Stimulated activated CD4-positive, alpha-beta T cell treated with anti-CD3 and anti-CD28 coated beads, Interleukin-12 subunit alpha, Interleukin-12 subunit beta, amount 100 ng/mL, for 24 hours (primary cell): Measurements from ENCODE around the gene MKI67.

Experiments
- DNase-seq, 2 experiments: peaks; one replicate each; pipeline ENCODE4 v3.0.0-alpha.2; 2020; ENCODE audit warnings: low read depth in 2 of 2

The MKI67 gene

GRCh38 chr10:128083191-128083895 lies 42.9 kb downstream of the MKI67 start:
- no peak for DNase-seq

GRCh38 chr10:128081720-128082119 lies 44.5 kb downstream of the MKI67 start:
- DNase-seq = no peak

GRCh38 chr10:128081222-128081621 lies 45.0 kb downstream of the MKI67 start:
- DNase-seq = no peak

DNA sequence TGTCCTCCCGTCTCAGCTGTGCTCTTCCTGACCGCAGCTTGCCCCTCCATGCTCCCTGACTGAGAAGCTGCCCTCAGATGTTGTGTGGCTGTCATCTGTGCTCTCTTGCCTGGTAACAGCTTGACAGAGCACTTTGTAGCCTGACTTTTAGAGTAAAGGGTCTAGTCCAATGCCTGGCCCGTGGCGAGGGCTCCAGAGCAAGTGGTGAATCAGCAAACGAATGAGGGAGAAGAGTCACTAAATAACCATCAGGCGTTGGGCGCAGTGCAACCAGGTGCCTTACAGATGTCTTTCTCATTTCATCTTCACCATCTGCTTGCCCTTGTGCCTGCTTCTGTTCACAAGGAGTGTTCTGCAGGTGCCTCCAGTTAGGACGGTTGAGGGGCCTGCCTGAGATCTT lies 45.6 kb downstream of the MKI67 start:
- no peak for DNase-seq

DNA sequence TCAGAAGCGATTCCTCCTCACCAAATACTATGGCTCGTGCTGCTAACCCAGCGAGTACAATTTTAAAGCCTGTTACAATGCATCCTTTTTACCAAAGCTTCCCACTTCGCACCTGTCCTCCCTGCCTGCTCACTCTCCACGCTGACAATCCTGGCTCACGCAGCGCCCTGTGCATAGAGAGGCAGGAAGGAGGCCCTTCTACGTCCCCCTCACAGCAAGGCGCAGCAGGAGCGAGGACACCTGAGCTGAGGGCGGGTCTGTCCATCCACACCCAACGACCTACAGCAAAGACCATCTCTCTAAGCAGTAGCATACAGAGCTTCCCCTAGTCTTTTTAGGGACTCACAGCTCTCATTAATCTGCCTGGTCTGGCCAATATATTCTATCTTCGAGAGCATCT lies 46.0 kb downstream of the MKI67 start:
- no peak for DNase-seq

GRCh38 chr10:128078136-128078969 lies 47.9 kb downstream of the MKI67 start:
- peak in 1 of 2 experiments; percentile 38 for DNase-seq

DNA sequence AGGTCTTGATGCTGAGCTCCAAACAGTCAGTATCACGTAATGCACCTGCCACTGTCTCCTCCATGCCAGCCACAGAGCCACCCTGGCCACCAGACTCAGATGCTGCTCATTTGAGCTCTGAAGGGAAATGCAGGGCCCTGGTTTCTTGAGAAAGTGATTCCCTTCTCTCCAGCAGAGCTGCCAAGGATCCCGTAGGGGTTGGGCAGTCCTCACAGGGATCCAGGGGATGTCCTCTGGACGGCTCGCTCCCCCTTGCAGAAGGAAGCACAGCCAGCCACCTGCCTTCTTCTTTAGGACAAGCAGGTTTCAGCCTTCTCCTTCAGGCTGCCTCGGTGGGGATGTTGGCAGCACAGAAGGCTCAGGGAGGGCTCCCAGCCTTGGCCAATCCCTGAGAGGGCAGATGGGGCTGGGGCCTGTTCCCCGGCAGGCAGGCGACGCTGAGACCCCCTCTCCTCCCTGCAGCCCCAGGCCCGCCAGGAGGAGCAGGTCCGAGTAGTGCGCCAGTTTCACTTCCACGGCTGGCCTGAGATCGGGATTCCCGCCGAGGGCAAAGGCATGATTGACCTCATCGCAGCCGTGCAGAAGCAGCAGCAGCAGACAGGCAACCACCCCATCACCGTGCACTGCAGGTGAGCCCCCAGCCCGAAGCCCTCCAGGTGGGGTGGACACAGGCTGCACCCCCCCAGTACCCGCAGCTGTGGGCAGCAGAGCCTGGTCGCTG lies 48.9 kb downstream of the MKI67 start:
- DNase-seq = no peak

DNA sequence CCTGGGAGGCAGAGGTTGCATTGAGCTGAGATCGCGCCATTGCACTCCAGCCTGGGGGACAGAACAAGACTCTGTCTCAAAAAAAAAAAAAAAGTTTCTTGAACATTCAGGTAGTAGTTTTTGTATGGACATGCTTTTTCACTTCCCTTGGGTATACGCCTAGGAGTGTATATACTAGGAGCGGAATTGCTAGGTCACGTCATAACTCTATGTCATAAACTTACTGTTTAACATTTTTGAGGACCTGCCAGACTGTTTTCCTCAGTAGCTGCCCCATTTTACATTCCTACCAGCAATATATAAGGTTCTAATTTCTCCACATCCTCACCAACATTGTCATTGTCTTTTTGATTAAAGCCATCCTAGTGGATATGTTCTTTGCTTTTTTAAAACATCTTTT lies 51.6 kb downstream of the MKI67 start:
- no peak for DNase-seq

DNA sequence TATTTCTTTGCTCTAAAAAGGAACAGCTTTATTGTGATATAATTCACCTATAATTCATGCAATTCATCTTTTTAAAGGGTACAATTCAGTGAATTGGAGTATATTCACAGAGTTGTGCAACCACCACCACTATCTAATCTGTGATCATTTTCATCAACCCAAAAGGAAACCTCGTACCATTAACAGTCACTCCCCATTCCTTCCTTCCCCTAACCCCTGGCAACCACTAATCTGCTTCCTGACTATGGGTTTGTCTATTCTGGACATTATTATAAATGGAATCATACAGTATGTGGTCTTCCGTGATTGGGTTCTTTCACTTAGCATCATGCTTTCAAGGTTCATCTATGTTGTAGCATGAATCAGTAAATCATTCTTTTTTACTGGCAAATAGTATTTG lies 52.3 kb downstream of the MKI67 start:
- DNase-seq = no peak

DNA sequence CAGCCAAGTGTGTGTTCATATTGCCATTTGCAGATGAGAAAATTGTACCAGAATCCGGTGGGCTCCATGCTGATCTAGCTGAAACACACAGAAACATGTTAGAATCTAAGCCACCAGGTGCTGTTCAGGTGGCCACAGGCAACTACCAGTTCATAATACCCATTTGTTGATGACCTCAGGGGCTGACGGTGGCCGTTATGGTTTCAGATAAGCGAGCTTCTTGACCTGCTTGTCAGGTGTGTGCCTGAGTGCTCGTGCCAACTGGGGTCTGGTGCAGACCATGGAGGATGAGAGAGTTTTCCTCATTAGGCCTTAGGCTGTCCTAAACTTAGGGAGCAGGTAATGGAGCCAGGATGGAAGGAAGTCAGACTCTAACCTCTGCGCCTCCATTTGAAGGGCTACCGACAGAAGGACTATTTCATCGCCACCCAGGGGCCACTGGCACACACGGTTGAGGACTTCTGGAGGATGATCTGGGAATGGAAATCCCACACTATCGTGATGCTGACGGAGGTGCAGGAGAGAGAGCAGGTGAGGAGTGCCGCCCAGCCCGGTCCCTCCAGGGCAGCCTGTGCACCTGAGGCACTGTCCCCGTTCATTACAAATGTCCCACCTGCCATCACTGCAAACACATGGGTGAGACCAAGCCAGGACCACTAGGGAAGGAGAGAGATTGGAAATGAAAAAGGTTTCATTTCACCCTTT lies 53.1 kb downstream of the MKI67 start:
- no peak for DNase-seq

DNA sequence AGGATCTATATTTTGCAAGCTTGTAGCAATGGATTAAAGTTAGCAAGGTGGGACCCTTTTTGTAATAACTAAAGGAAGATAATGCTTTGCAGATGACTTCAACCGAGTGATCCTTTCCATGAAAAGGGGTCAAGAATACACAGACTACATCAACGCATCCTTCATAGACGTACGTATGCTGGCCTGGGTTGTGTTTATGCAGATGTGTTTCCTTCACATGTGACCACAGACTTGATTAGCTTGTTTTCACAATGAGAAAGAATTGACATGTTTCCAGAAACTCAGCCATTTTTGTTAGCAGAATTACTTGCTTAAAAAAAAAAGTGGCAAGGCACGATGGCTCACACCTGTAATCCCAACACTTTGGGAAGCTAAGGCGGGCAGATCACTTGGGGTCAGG lies 54.2 kb downstream of the MKI67 start:
- no peak for DNase-seq

DNA sequence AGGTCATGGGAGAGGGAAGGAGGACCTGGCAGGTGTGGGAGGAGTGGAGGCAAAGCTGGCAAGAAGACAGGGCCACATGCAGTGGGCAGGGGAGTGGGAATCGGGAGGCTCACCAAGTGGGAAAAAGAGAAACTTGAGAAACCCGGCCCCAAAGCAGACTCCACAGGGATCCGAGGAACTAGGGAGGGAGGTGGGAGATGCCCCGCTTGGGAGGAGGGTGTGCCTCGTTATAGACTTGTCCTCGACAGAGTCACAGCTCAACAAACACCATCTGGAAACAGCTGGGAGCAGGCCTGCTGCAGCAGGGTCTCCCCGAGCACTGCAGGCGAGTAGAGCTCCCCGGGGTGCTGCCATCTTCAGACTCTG lies 54.8 kb downstream of the MKI67 start:
- DNase-seq = no peak

DNA sequence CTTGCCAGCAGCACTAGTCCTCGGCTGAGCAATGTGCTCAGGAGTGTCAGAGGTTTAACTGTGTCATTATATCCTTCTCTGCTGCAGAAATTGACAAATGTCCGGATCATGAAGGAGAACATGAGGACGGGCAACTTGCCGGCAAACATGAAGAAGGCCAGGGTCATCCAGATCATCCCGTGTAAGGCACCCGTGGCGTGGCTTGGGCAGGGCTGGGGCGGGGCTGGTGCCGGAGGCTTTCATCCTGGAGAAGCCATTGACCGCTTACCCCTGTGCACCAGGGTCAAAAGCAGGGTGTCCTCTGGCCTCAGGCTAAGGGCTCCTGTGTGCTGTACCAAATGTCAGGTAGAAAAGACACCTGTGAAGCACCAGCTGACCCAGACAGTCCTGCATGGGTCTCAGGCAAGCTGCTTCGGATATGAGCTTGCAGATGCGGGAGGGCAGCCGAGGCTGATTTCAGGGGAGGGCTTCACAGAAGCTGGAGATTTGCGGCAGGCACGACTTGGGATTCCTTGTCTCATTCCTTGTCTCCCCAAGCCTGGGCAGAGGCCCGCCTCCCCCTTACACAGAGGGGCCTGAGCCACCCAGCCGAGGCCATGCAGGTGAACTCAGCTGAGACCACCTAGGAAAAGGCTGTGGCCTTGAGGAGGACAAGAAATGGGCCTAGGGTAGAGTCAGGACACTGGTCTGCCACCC lies 55.4 kb downstream of the MKI67 start:
- no peak for DNase-seq

- DNase-seq = no peak
Measured at GRCh38 chr10:128070161-128070560, 56.1 kb downstream of the MKI67 start.

GRCh38 chr10:128069351-128070051 lies 56.7 kb downstream of the MKI67 start:
- DNase-seq = peak; percentile 52 to 71

DNA sequence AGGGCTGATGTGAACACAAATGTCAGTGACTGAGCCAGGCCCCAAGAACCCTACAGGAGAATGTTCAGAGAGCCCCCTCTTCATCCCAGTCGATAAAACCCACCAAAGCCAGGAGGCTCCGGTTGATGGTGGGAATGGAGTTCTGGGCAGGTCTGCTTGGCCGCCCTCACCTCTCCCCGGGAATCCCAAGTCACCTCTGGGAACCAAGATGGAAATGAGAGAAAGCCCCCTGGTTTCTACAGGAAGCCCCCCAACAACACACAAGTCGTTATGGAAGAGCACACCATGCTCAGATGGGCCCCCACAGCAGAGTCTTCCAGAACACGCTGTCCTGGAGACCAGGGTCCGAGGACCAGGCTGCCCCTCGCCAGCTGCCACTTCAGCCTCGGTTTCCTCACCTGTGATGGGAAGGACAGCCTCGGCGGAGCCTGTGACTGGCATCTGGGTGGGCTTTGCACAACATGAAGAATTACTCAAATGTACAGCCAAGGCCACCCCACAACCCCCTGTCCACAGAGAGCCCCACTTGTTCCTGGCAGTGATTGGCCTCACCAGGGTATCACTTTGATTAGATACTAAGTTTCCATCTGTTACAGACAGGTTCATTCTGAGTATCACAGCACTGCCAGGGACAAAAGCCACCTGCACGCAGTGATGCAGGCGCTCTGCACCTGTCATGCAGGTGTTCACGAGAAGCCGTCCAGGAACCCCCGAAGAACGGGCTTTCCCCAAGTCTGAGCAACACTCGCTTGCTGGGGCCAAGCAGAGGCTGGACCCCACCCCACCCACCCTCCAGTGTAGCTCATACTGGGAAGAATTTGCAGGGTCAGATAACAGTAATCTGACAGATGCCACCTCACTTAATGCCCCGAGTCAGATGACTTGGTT lies 57.6 kb downstream of the MKI67 start:
- DNase-seq = no peak

DNA sequence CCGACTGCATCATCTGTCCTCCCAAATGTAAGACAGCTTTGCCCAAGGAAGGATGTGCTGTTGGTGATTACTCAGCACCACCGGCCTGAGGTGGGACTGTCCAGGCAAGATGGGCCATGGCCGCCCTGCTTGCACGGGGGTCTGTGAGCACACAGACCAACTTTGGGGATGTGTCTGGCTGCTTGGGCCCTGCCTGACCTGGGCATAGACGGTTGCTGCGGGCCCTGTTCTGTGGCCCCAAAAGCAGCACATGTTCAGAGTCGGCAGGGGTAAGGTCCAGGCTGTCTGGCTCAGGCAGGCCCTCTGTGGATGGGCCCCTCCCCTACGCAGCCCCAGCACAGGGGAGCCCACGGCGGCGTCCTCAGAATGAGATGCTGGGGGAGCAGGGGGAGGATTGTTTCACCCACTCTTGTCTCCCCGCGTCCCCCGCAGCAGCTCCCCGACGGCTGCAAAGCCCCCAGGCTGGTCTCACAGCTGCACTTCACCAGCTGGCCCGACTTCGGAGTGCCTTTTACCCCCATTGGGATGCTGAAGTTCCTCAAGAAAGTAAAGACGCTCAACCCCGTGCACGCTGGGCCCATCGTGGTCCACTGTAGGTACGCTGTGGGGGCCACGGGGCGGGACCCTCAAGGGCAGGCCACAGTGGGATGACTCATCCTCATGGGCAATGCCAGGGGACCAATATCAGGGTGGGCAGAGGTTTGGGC lies 58.4 kb downstream of the MKI67 start:
- DNase-seq = no peak

DNA sequence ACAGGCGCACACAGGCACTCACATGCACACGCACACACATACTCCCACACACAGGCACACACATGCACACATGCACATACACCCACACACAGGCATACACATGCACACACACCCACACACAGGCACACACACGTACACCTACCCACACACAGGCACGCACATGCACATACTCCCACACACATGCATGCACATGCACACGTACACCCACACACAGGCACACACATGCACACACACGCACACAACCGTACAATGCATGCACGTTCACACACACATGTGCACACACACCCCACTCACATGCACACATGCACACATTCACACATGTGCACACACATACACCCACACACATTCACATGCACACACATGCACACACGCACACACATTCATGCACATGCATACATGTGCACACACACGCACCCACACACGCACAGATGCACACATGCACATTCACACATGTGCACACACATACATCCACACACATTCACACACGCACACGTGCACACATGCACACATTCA lies 59.3 kb downstream of the MKI67 start:
- no peak for DNase-seq
